GM19463 (cell line): ENCODE results near the gene RGPD3.

Experiments used
- ATAC-seq: cut with Tn5 transposase; IDR thresholded peaks from one replicate; pipeline ENCODE4 v1.9.1; 2021; ENCODE audit warnings: mild to moderate bottlenecking, moderate library complexity; ENCODE audit not compliant: unreplicated experiment

RGPD3 gene

GRCh38 chr2:106343274-106343673, 124.9 kb downstream of the RGPD3 start:
- no peak for ATAC-seq

DNA sequence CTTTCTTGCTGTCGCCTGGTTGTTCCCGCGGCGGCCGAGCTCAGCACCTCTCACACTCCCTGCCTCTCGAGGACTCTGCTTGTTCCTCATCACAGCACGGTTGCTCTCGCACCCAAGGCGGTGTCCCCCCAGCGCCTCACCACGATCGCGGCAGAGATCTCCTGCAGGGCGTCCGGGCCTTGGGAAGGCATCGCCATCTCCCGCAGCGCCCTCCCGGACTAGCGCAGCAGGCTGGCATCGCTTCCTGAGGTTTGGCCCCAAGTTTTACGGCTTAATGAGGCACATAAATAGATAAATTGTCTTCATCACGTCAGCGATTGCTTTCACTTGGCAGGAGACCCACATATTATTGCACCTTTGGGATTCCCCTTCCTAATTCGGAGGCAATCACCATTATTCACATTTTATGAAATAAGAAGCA, 125.4 kb downstream of the RGPD3 start:
- ATAC-seq: no peak

DNA sequence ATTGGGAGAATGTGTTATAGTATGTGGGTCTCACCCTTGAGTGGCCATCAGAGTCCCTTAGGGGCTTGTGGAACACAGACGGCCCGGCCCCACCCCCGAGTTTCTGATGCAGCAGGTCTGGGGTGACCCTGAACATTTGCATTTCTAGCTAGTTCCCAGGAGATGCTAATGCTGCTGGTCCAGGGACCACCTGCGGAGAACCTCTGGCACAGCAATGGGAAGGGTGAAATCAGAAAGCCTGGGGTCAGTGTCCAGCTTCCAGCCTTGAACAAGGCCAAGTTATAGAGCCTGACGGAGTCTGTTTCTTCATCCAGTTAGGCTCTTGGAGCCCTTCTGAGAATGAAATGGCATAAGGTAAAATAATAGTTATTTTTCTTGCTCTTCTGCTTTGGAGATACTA, 126.5 kb downstream of the RGPD3 start:
- ATAC-seq: no peak
